B cell (primary cell): ENCODE measurements around the gene NOTUM.

Experiments
- EZH2 ChIP-seq: IDR thresholded peaks from 2 replicates; pipeline ENCODE4 v1.6.1; 2012; ENCODE audit warnings: borderline replicate concordance, low read depth, mild to moderate bottlenecking, moderate library complexity, low read length; ENCODE audit not compliant: insufficient read depth, poor library complexity, severe bottlenecking
- TF ChIP-seq, protein P1 (sequence below): fragments of 200-600 bp; IDR thresholded peaks from one replicate; pipeline ENCODE4 v1.8.0; 2022; ENCODE audit warnings: antibody characterized with exemption, mild to moderate bottlenecking

DNA sequence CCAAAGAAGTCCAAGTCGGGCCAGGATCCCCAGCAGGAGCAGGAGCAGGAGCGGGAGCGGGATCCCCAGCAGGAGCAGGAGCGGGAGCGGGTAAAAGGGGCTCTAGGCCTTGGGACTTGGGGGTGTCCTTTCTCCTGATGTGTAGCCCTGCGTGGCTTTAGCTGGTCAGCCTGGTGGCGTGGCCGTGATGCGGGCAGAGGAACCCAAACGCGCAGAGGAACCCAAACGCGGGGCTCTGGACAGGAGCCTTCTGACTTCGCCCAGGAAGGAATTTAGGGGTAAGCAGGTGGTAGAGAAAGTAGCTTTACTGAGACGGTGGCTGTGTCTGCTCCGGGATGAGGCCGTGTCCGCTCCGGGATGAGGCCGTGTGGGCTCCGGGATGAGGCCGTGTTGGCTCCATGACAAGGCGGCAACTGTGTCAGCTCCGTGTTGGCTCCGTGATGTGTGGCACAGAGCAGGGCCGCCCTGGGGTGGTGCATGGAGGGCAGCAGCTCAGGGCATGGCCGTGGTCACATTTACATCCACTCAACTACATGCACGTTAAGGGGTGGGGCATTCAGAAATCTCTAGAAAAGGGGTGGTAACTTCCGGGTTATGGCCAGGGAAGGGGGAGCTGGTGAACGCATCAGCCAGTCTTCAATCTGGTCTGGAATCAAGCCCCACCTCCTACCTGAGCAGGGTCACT, 35.9 kb upstream of the NOTUM start:
- TF ChIP-seq, protein P1, sequence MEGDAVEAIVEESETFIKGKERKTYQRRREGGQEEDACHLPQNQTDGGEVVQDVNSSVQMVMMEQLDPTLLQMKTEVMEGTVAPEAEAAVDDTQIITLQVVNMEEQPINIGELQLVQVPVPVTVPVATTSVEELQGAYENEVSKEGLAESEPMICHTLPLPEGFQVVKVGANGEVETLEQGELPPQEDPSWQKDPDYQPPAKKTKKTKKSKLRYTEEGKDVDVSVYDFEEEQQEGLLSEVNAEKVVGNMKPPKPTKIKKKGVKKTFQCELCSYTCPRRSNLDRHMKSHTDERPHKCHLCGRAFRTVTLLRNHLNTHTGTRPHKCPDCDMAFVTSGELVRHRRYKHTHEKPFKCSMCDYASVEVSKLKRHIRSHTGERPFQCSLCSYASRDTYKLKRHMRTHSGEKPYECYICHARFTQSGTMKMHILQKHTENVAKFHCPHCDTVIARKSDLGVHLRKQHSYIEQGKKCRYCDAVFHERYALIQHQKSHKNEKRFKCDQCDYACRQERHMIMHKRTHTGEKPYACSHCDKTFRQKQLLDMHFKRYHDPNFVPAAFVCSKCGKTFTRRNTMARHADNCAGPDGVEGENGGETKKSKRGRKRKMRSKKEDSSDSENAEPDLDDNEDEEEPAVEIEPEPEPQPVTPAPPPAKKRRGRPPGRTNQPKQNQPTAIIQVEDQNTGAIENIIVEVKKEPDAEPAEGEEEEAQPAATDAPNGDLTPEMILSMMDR, result no peak
- TF ChIP-seq EZH2, result no peak
